Astrocyte of the cerebellum (primary cell): ENCODE measurements around the gene RLN2.
"Not testable (repeated sequence)": the region's sequence is repeated elsewhere in the genome, so short reads cannot be mapped to it uniquely, and the experiment has no call there.

ENCODE experiments used
- DNase-seq: peaks from one replicate; pipeline ENCODE4 v3.0.0-alpha.2; 2011; ENCODE audit warnings: low read depth
- H3K4me3 ChIP-seq: 2 replicates; pipeline ENCODE4 v1.5.1; 2011; ENCODE audit warnings: mild to moderate bottlenecking, low read depth, low read length, moderate library complexity
- CTCF ChIP-seq: IDR thresholded peaks from 2 replicates; pipeline ENCODE4 v1.5.1; 2012; ENCODE audit warnings: low read length, low read depth, moderate library complexity, mild to moderate bottlenecking; ENCODE audit errors: missing control alignments
- in situ Hi-C: cut with HindIII; loops from 2 replicates; pipeline ENCODE4 v1.10.0; 2017; ENCODE audit warnings: low sequenced_read_pairs

RLN2 gene

DNA sequence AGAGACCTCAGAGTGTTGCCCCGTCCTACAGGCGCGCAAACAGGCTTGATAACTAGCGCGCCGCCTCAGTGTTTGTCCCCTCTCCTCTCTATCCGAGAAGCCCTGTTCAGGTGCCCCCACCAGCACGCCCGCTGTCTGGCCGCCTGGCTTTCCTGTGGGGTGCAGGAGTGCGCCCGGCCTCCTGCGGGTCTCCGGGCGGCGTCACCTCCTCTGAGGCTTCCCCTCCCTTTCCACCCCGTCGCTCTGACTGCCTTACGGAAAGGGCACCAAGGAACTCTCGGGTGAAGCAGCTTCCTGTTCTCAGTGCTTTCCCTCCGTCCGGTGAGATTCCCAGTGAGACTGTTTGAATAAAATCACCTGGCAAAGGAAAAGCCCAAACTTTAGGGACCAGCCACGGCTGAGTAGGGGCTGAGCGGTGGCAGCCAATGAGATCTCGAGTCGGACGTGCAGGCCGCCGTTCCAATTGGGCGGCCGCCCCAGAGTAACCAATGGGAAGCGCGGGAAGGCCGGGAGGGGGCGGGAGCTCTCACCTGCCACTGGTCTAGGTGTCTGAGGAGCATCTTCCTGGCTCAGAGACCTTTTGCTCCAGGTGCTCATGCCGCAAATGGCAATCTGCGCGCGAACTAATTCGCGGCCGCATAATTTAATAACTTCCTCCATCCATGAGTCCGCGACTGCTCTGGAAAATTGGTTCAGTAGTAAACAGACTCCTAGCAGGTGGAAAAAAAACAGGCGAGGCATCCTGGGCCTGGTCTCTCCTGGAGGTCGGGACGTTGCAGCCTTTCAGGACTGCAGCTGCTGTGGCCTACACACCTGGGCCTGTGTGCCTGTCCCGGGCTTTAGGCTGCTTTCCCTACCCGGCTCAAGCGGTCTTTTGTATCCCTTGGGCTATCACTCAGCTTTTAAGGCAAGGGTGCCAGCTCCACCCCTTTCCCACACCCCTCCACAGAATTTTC is at the start of gene RLN2:
RLN2 (minus strand) TSS at position 877 of the 956 bp plus-strand sequence; CDS start at position 741, 136 bp downstream.
- DNase-seq, H3K4me3 ChIP-seq, in situ Hi-C loops: not testable (repeated sequence)

GRCh38 chr9:5354184-5354583 is 49.7 kb upstream of the RLN2 start:
- no peak for DNase-seq
- TF ChIP-seq CTCF: no peak
- in situ Hi-C loops: no loop called here
- H3K4me3 ChIP-seq: no peak overlapping the region

DNA sequence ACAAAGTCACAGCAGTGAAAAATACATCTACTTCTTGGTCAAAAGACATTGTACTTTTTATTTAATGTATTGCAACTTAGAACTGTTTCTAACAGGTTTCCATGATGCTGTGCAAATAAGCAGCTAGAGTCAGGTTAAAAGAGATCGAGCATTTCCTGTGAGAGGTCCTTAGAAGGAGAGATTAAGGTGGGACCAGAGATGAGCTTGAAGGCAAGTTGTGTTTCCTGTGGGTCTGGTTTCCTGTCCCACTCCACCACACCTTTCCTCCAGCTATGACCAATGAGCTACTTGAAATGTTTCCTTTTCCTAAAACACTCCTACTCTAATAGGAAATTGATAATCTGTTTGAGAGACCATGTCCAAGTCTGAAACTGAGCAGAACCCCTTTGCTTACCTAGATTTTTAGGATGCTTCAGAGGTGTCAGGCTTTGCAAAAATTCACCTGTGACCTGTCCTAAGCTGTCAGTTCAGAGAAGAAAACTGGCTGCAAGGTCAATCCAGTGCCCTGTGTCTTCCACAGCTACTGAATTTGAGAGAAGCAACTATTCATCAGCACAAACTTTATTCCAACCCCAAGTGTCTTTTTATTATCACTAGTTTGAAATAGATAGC is 48.2 kb upstream of the RLN2 start:
- no peak for DNase-seq
- in situ Hi-C loops: no loop called here
- H3K4me3 ChIP-seq: no peak overlapping the region
- no peak for TF ChIP-seq CTCF

GRCh38 chr9:5338992-5339981 is 34.8 kb upstream of the RLN2 start, which contains the start of gene RLN1:
Gene RLN1 (minus strand): TSS chr9:5339876. CDS start chr9:5339746, 130 bp downstream.
- in situ Hi-C loops, DNase-seq, H3K4me3 ChIP-seq: not testable (repeated sequence)

GRCh38 chr9:5336688-5337087 is 32.2 kb upstream of the RLN2 start:
- DNase-seq: no peak
- TF ChIP-seq CTCF: no peak
- H3K4me3 ChIP-seq: no peak overlapping the region

GRCh38 chr9:5331276-5331675 is 26.8 kb upstream of the RLN2 start:
- H3K4me3 ChIP-seq, in situ Hi-C loops, DNase-seq: not testable (repeated sequence)

More at GRCh38 chr9:5336688-5337087, 32.2 kb upstream of the RLN2 start:
- in situ Hi-C loops: no loop called here

- TF ChIP-seq CTCF: no peak
- no peak overlapping the region for H3K4me3 ChIP-seq
- in situ Hi-C loops: loop anchor here (5.0 kb wide), 1 partner anchor 35 kb away; no protein-coding TSS in a partner anchor
- DNase-seq: no peak
These were observed 22.5 kb upstream of the RLN2 start for GRCh38 chr9:5326893-5327548.
